Testis (tissue), 3 donors: Measurements from ENCODE around the gene GNL1. TPM values are rescaled to one million over a fixed set of nuclear protein-coding genes. Genes with fewer than 3 reads are reported as not detected.

ENCODE experiments used
- DNase-seq: peaks from one replicate; pipeline ENCODE4 v3.0.0-alpha.2; 2019
- H3K27ac ChIP-seq, 2 donors: fragments of 200-600 bp; sonication (generic); one replicate each; pipeline ENCODE4 v1.5.1; 2019
- H3K27me3 ChIP-seq: fragments of 200-600 bp; sonication (generic); one replicate; pipeline ENCODE4 v1.5.1; 2019
- H3K36me3 ChIP-seq: fragments of 200-600 bp; sonication (generic); one replicate; pipeline ENCODE4 v1.5.1; 2017; ENCODE audit warnings: low read depth; ENCODE audit errors: missing control alignments
- H3K4me1 ChIP-seq: fragments of 200-600 bp; sonication (generic); one replicate; pipeline ENCODE4 v1.5.1; 2019
- H3K4me3 ChIP-seq, 2 donors: fragments of 200-600 bp; sonication (generic); one replicate each; pipeline ENCODE4 v1.5.1; 2017 to 2019
- H3K9me3 ChIP-seq: fragments of 200-600 bp; sonication (generic); one replicate; pipeline ENCODE4 v1.5.1; 2017
- POLR2A ChIP-seq: fragments of 450-650 bp; IDR thresholded peaks from one replicate; pipeline ENCODE4 v1.6.1; 2017; ENCODE audit warnings: antibody characterized with exemption, mild to moderate bottlenecking, moderate library complexity
- WGBS, 2 donors: methylation state at CpG; one replicate each; pipeline ENCODE4 v1.1.5; 2018; 5-methylcytosine and 5-hydroxymethylcytosine counted together
- intact Hi-C: fragments of 100-400 bp; cut with DNase I; formaldehyde crosslinking; loops from one replicate; pipeline ENCODE4 v1.15.1; 2023; ENCODE audit warnings: low total_unique reads
- polyA plus RNA-seq: library from polyadenylated mRNA; stranded (reverse); fragments of 350-450 nt; fragmentation: Illumina TruSeq; extraction: RNeasy Lipid Tissue Mini Kit (QIAGEN cat#74804); gene quantifications from one replicate; pipeline ENCODE4 v1.2.3, GENCODE V29; 2014; ENCODE audit warnings: low read depth, low replicate concordance; ENCODE audit not compliant: insufficient read depth
- total RNA-seq, 2 donors: library from RNA; depleted of rRNA; stranded (reverse); fragments of >200 nt; gene quantifications; one replicate each; pipeline ENCODE4 v1.2.3, GENCODE V29; 2016
- TF ChIP-seq, protein P1 (sequence below), 3 experiments: fragments of 450-650 bp in 2 of 3; fragments of 200-600 bp in 1 of 3; sonication (generic) in 1 of 3; IDR thresholded peaks; one replicate each; pipeline ENCODE4 v1.5.1; 2016 to 2019; ENCODE audit warnings: antibody characterized with exemption in 3 of 3, mild to moderate bottlenecking in 2 of 3, moderate library complexity in 1 of 3

GNL1 gene
- total and polyA plus RNA-seq, 3 donors from 2014 or later = 68.7 to 205 (median 72.8) TPM

DNA sequence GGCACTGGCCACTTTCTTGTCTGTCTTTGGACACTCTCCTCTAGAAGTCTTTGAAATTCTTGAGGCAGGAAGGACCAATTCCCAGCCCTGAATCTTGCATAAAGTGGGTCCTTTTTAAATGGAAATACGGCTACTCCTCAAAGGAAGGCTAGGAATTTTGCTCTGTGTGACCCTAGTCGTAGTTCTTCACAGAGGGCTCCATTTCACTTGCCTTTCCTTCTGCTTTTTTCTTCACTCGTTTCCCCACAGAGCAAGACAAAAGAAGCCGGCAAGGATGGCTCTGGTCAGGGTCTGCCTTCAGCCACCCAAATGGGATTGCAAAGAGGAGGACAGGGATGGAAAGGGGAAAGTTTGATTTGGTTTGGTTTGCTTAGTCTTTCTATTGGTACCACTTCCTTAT lies 41.2 kb downstream of the GNL1 start:
- Histone ChIP-seq H3K4me1 (no peaks in the 10 kb centered on the region), H3K9me3 (no peaks in the 10 kb centered on the region), H3K36me3 (no peaks in the 10 kb centered on the region), H3K4me3 (no peak overlapping the region), H3K27ac (peak overlapping the region; percentile 32 to 60), H3K27me3 (no peaks in the 10 kb centered on the region)
- intact Hi-C loops = no loop called here
- whole genome bisulfite sequencing, 2 donors = 25 to 37% methylated on average over 4 of the region's 4 CpGs
- no peak for DNase-seq
- no peak for TF ChIP-seq POLR2A

DNA sequence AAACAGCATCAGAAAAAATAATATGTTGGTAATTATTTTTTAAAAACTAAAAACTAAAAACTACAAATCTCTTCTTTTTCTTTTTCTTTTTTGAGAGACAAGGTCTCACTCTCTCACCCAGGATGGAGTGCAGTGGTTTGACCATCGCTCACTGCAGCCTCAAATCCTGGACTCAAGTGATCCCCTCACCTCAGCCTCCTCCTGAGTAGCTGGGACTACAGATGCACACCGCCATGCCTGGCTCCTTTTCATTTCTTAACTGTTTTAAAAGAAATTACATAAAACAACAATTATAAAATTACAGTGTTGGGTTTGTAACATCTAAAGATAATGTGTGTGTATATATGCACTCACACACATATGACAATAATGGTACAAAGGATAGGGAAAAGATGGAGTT lies 42.8 kb downstream of the GNL1 start:
- no peak overlapping the region for H3K4me3 ChIP-seq
- H3K36me3 ChIP-seq = no peaks in the 10 kb centered on the region
- no peaks in the 10 kb centered on the region for H3K4me1 ChIP-seq
- H3K27ac ChIP-seq = no peak overlapping the region
- H3K27me3 ChIP-seq = no peaks in the 10 kb centered on the region
- no peaks in the 10 kb centered on the region for H3K9me3 ChIP-seq
- 95 to 96% methylated on average over 2 of the region's 2 CpGs for WGBS, 2 donors
- intact Hi-C loops = no loop called here
- no peak for TF ChIP-seq POLR2A
- TF ChIP-seq, protein P1, sequence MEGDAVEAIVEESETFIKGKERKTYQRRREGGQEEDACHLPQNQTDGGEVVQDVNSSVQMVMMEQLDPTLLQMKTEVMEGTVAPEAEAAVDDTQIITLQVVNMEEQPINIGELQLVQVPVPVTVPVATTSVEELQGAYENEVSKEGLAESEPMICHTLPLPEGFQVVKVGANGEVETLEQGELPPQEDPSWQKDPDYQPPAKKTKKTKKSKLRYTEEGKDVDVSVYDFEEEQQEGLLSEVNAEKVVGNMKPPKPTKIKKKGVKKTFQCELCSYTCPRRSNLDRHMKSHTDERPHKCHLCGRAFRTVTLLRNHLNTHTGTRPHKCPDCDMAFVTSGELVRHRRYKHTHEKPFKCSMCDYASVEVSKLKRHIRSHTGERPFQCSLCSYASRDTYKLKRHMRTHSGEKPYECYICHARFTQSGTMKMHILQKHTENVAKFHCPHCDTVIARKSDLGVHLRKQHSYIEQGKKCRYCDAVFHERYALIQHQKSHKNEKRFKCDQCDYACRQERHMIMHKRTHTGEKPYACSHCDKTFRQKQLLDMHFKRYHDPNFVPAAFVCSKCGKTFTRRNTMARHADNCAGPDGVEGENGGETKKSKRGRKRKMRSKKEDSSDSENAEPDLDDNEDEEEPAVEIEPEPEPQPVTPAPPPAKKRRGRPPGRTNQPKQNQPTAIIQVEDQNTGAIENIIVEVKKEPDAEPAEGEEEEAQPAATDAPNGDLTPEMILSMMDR (IDR thresholded peaks at IDR 0.05) = no peak
- DNase-seq = no peak

DNA sequence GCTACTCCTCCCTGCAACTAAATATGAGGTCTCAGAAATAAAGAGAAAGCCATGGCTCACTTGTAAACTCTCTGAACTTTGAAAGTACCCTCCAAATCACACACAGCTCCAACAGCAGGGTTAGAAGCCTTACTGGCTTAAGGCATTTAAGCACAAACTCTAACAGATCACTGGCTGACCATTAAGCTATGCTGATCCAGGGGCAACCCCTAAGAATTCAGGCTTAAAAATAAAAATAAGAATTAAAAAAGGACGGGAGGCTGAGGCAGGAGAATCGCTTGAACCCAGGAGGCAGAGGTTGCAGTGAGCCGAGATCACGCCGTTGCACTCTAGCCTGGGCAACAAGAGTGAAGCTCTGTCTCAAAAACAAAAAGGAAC lies 45.1 kb downstream of the GNL1 start:
- H3K27me3 ChIP-seq = no peaks in the 10 kb centered on the region
- WGBS, 2 donors = 69 to 78% methylated on average over 5 of the region's 5 CpGs
- no peaks in the 10 kb centered on the region for H3K4me1 ChIP-seq
- intact Hi-C loops = no loop called here
- H3K36me3 ChIP-seq = no peaks in the 10 kb centered on the region
- H3K27ac ChIP-seq = no peak overlapping the region
- TF ChIP-seq, protein P1 (IDR thresholded peaks at IDR 0.05) = no peak
- TF ChIP-seq POLR2A = no peak
- H3K4me3 ChIP-seq = no peak overlapping the region
- DNase-seq = no peak
- H3K9me3 ChIP-seq = no peaks in the 10 kb centered on the region

DNA sequence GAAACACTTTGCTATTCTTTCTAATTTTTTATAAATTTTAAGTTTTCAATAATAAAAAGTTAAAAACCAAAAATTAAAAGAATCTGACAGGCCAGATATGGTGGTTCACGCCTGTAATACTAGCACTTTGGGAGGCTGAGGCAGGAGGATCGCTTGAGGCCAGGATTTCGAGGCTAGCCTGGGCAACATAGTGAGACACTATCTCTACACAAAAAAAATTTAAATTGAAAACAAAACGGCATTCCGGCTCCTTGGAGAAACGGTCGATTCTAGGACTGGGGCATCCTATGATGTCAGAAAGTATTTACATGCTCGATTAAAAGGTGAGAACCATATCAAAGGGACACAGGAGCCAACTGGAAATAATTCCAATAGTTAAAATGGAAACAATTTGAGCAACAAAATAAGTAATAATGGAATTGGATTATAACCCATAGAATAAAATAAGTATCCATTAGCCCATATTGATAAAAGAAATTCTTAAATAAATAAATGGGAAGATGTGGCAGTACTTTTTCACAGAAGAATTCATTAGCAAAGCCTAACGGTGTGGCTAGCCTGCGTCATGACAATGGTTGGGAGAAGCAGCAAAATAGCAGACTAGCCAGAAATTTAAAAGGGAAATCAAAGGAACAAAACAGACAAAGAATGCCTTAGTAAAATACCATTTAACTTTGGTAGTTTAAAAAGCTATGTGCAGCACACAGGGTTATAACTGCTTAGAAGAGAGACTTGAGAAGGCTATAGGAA lies 45.7 kb downstream of the GNL1 start:
- H3K4me1 ChIP-seq = no peaks in the 10 kb centered on the region
- 83 to 86% methylated on average over 10 of the region's 10 CpGs for WGBS, 2 donors
- DNase-seq = no peak
- H3K9me3 ChIP-seq = no peaks in the 10 kb centered on the region
- no peaks in the 10 kb centered on the region for H3K27me3 ChIP-seq
- TF ChIP-seq, protein P1 (IDR thresholded peaks at IDR 0.05) = no peak
- TF ChIP-seq POLR2A = no peak
- H3K36me3 ChIP-seq = no peaks in the 10 kb centered on the region
- H3K27ac ChIP-seq = no peak overlapping the region
- intact Hi-C loops = no loop called here
- no peak overlapping the region for H3K4me3 ChIP-seq

DNA sequence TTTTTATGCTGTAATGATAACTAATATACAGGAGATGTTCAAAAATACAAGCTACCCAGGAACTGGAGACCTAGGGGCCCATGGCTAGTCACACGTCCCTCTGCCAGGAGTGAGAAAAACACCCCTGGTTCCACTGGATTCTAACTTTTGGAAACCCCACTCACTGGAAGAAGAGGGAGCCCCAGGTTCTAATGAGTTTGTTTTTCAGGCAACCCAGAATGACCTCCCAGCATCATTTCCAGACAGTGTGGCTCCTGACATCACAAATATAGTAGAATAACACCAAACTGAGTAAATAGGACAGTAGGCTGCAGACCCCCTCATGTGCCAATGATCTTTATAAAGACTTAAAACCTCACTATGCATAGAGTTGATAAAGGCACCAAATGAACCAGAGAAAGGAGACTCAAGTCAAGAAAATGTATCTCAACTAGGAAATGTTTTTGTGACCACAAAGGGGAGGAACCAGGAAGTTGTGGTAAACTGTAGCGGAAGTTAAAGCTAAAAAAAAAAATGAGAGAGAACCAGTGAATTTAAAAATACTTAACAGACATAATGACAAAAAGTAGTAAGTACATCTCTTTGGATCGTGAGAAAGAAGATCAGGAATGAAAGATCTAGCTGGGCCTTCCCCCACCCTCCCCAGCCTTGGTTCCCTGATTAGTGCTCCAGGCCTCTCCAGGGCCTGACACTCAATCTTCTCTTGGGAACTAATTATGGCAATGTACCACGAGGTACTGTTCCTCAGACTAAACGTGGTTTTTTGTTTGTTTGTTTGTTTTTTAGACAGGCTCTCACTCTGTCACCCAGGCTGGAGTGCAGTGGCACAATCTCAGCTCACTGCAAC lies 47.2 kb downstream of the GNL1 start:
- H3K4me1 ChIP-seq = no peaks in the 10 kb centered on the region
- no peak for DNase-seq
- H3K9me3 ChIP-seq = no peaks in the 10 kb centered on the region
- intact Hi-C loops = no loop called here
- H3K27ac ChIP-seq = peak overlapping the region in 1 of 2 donors; percentile 11
- TF ChIP-seq, protein P1 (IDR thresholded peaks at IDR 0.05) = no peak
- no peak for TF ChIP-seq POLR2A
- WGBS, 2 donors = 42 to 46% methylated on average over 5 of the region's 5 CpGs
- no peaks in the 10 kb centered on the region for H3K27me3 ChIP-seq
- no peaks in the 10 kb centered on the region for H3K36me3 ChIP-seq
- H3K4me3 ChIP-seq = no peak overlapping the region
